ENCODE measurements around the gene IGSF5. TPM values are rescaled to one million over a fixed set of nuclear protein-coding genes. Genes with fewer than 3 reads are reported as not detected.

Gene IGSF5
- total RNA-seq, 2 experiments from 2014 or later: not detected

DNA sequence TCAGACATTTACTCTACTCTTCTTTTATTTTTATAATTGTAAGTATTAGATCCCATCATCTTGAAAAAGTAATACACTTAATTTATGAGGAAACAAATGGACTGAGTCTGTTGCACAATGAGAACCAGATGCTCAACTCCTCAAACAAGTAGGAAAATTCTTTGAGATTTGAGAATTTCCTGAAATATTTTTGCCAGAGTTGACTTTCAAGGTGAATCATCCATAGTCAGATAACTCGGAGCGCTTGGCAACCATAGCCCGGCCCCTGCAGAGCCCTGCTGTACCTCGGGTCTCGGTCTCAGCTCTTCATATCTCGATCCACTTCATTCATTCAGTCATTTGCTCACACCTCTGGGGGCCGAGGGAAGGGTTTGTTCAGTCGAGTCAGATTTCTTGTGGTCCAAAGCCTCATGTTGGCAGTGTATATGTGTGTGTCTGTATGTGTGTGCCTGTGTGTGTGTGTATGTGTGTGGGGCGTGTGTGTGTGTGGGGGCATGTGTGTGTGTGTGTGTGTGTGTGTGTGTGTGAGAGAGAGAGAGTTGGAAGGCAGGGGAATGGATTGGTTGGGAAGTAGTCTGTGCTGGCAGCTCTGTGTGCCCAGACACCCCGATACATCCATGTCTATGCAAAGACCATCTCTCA is 104.2 kb downstream of the IGSF5 start:
- POLR2A ChIA-PET: no interaction called here
- no peaks in the 10 kb centered on the region for H3K27me3 Mint-ChIP-seq
- H3K9me3 Mint-ChIP-seq: peaks cover 32% of the 10 kb centered on the region
- H3K36me3 Mint-ChIP-seq (ENCODE audit: low read depth): no peaks in the 10 kb centered on the region
- no peak for DNase-seq
- H3K27ac Mint-ChIP-seq: no peak overlapping the region
- no peaks in the 10 kb centered on the region for H3K4me1 Mint-ChIP-seq
- H3K4me3 Mint-ChIP-seq: no peak overlapping the region
- CTCF ChIA-PET: no interaction called here

DNA sequence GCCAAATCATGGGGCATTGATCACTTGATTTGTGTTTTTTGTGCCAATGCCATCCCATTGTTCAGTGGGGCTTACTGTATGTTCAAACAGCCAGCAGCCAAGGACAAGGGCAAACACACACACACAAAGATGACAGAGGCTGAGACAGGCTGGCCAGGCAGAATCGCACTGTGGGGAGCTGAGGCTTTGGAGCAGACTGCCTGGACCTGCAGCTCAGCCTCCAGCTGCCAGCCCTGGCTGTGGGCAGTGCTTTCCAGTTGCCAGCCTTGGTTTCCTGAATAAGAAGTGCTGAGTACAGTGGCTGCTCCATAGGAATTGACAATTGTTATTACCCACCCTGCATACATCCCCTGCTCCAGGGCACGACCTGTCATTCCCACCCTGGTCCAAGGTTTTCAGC is 105.3 kb downstream of the IGSF5 start:
- no peak for DNase-seq
- Mint-ChIP-seq H3K9me3 (peaks cover 31% of the 10 kb centered on the region), H3K27me3 (no peaks in the 10 kb centered on the region), H3K36me3 (ENCODE audit: low read depth) (no peaks in the 10 kb centered on the region), H3K4me1 (no peaks in the 10 kb centered on the region), H3K4me3 (no peak overlapping the region), H3K27ac (no peak overlapping the region)
- CTCF ChIA-PET: no interaction called here
- POLR2A ChIA-PET: no interaction called here

DNA sequence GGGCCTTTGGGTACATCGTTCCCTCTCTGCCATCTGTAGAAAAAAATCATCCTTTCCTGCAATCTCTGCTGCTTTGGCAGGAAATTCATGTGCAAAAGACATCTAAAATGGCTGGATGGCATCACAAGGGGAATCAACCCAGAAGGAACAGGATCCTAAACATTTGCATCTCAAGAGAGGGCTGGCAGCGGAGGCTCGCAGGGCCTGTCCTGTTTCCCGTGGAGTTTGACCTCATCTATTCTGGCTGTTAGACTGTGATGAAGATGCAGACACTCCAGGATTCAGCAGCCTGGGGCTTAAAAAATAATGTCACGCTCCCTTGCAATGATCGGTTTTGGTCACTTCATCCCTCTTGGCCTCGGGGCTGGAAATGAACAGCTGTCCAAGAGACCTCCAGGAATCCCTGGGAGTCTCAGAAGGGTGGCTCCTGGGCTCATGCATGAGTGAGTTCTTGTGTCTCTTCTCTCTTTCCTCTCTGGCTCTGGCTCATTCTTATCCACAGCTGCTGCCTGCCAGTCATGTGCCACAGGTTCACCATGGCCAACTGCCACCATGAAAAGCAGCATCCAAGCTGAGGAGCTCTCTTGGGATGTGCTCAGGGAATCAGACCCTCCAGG is 106.1 kb downstream of the IGSF5 start:
- H3K36me3 Mint-ChIP-seq (ENCODE audit: low read depth): no peaks in the 10 kb centered on the region
- H3K27ac Mint-ChIP-seq: no peak overlapping the region
- CTCF ChIA-PET: no interaction called here
- H3K4me1 Mint-ChIP-seq: no peaks in the 10 kb centered on the region
- no peak overlapping the region for H3K4me3 Mint-ChIP-seq
- POLR2A ChIA-PET: no interaction called here
- peaks cover 31% of the 10 kb centered on the region for H3K9me3 Mint-ChIP-seq
- DNase-seq: no peak
- H3K27me3 Mint-ChIP-seq: no peaks in the 10 kb centered on the region

Other genes with a start within 250 kb of the IGSF5 start
- not detected for gene B3GALT5, start 132.2 kb upstream of the IGSF5 start, total RNA-seq
- not detected for gene PCP4, start 122.3 kb downstream of the IGSF5 start, total RNA-seq

All from activated CD4-positive, alpha-beta memory T cell treated with anti-CD3 and anti-CD28 coated beads, Interleukin-2, amount 10 ng/mL, durations not matched to agents 7 days and 5 days (primary cell).